22Rv1 (cell line): ENCODE data around the gene KIAA0232.

ENCODE experiments used
- ZFX ChIP-seq: fragments of 450-650 bp; IDR thresholded peaks from 2 replicates; pipeline ENCODE4 v1.6.1; 2017; ENCODE audit warnings: antibody characterized with exemption, borderline replicate concordance
- TF ChIP-seq, protein P1 (sequence below): fragments of 450-650 bp; IDR thresholded peaks from 2 replicates; pipeline ENCODE4 v1.5.1; 2017; ENCODE audit warnings: mild to moderate bottlenecking

DNA sequence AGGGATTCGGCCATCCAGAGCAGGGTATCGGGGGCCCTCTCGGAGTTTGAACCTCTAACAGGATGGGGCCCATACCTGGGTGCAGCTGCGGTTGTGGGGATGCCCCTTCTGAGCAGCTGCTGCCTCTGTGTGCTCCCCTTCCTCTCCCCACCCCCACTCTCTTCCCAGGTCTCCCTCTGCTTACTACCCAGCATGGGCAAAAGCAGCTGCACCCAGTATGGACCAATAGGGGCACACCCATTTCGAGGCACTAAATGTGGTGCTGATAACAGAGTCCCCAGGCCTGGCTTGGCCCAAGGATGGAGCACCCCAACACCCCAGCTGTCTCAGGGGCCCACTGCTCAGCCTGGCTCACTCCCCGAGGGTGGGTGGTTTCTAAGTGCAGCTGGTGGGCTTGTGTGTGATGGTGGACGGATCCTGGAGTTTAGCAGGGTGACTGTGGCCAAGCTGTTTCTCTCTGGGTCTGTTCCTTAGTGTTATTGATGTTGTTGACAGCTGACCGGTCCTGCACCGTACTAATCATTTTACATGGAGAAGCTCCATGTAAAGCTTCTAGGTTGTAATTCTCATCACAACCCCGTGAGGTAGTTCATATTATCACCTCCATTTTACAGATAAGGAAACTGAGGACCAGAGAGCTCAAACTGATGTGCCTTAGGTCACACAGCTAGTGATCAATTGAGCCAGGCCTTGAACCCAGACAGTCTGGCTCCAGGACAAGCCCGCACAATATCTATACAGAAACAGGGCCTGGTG, 13.1 kb upstream of the KIAA0232 start:
- TF ChIP-seq, protein P1, sequence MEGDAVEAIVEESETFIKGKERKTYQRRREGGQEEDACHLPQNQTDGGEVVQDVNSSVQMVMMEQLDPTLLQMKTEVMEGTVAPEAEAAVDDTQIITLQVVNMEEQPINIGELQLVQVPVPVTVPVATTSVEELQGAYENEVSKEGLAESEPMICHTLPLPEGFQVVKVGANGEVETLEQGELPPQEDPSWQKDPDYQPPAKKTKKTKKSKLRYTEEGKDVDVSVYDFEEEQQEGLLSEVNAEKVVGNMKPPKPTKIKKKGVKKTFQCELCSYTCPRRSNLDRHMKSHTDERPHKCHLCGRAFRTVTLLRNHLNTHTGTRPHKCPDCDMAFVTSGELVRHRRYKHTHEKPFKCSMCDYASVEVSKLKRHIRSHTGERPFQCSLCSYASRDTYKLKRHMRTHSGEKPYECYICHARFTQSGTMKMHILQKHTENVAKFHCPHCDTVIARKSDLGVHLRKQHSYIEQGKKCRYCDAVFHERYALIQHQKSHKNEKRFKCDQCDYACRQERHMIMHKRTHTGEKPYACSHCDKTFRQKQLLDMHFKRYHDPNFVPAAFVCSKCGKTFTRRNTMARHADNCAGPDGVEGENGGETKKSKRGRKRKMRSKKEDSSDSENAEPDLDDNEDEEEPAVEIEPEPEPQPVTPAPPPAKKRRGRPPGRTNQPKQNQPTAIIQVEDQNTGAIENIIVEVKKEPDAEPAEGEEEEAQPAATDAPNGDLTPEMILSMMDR, result no peak
- TF ChIP-seq ZFX, result no peak
